EL (cell line): ENCODE data around the gene ARRB2.

Source experiments
- DNase-seq: peaks from one replicate; pipeline ENCODE4 v3.0.0-alpha.2; 2016

The ARRB2 gene

GRCh38 chr17:4766723-4767122 is 56.3 kb downstream of the ARRB2 start:
- no peak for DNase-seq

GRCh38 chr17:4768298-4768697 is 57.9 kb downstream of the ARRB2 start:
- DNase-seq: no peak

GRCh38 chr17:4769628-4770027 is 59.2 kb downstream of the ARRB2 start:
- DNase-seq: peak; percentile 37
